Parathyroid adenoma (tissue), 2 donors: ENCODE data around the gene PBLD.
"Not testable (repeated sequence)": the region's sequence is repeated elsewhere in the genome, so short reads cannot be mapped to it uniquely, and the experiment has no call there.

Source experiments
- H2AFZ ChIP-seq: fragments of 300-600 bp; sonication (generic); one replicate; pipeline ENCODE4 v1.7.0; 2017; ENCODE audit warnings: antibody characterized with exemption, mild to moderate bottlenecking
- H3K27ac ChIP-seq: fragments of 300-600 bp; sonication (generic); one replicate; pipeline ENCODE4 v1.7.0; 2017
- H3K27me3 ChIP-seq: fragments of 300-600 bp; sonication (generic); one replicate; pipeline ENCODE4 v1.7.0; 2017; ENCODE audit warnings: low read length; ENCODE audit not compliant: control insufficient read depth, insufficient read depth
- H3K36me3 ChIP-seq: fragments of 300-600 bp; sonication (generic); one replicate; pipeline ENCODE4 v1.7.0; 2017; ENCODE audit warnings: low read length; ENCODE audit not compliant: control insufficient read depth, insufficient read depth
- H3K4me1 ChIP-seq: fragments of 300-600 bp; sonication (generic); one replicate; pipeline ENCODE4 v1.7.0; 2017; ENCODE audit warnings: control low read depth
- H3K4me2 ChIP-seq: fragments of 300-600 bp; sonication (generic); one replicate; pipeline ENCODE4 v1.7.0; 2017; ENCODE audit warnings: low read length
- H3K4me3 ChIP-seq: fragments of 300-600 bp; sonication (generic); one replicate; pipeline ENCODE4 v1.7.0; 2017; ENCODE audit warnings: low read depth, low read length
- H3K79me2 ChIP-seq: fragments of 300-600 bp; sonication (generic); one replicate; pipeline ENCODE4 v1.7.0; 2017; ENCODE audit warnings: control low read depth
- H3K9ac ChIP-seq: fragments of 300-600 bp; sonication (generic); one replicate; pipeline ENCODE4 v1.7.0; 2017; ENCODE audit warnings: mild to moderate bottlenecking
- H3K9me3 ChIP-seq: fragments of 300-600 bp; sonication (generic); one replicate; pipeline ENCODE4 v1.7.0; 2017; ENCODE audit warnings: low read length; ENCODE audit not compliant: control insufficient read depth
- TF ChIP-seq, protein P1 (sequence below): fragments of 300-600 bp; sonication (generic); IDR thresholded peaks from one replicate; pipeline ENCODE4 v1.7.0; 2017; ENCODE audit warnings: antibody characterized with exemption, mild to moderate bottlenecking
- donor health status: primary hyperparathyroidism.

PBLD gene

DNA sequence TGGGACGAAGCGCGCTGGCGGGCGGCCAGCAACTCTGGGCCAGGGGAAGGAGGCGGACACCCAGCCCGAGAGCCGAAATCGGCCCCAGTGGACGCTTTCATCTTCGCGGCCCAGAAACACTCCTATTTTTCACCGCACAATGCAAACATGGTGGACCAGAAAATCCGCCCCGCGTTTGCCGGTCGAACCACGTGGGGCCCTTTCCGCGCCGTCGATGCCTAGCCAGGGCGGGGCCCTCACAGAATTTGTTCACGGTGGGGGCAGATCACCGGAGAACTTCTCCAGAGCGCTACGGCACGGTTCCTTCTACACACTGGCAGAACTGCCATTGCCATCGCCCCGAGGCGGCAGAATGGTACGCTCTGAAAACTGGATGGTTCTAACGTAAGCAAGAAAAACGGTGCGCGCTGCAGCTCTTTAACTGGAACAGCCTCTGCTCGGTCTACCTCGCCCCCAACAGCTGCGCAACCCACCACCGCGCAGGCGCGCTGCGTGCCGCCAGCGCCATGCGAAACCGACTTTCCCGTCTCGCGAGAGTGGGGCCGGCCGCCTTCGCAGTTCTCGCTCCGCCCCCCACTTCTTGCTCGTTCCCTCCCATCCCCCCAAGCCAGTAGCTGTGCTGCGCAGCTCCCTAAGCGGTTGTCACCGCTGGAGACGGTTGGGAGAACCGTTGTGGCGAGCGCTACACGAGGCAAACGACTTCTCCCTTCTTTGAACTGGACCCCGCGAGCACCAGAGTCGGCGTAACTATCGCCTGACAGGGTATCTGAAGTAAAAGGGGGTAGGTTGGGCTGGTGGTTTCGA, 1.1 kb downstream of the PBLD start, which contains the start of gene HNRNPH3:
HNRNPH3 (plus strand) TSS at position 610 of the 804 bp plus-strand sequence. CDS start 5,158 bp downstream, outside the sequence.
- Histone ChIP-seq H3K27ac (peak within 1 kb of the TSS; percentile 98), H3K79me2 (peaks cover 31% of the 10 kb centered on the region), H3K4me2 (peak within 1 kb of the TSS; percentile 98), H3K9ac (peak within 1 kb of the TSS; percentile 98), H3K36me3 (no peaks in the 10 kb centered on the region), H3K4me3 (peak within 1 kb of the TSS; percentile 72), H3K9me3 (no peaks in the 10 kb centered on the region), H3K4me1 (peaks cover 6% of the 10 kb centered on the region), H2AFZ (peak within 1 kb of the TSS; percentile 92), H3K27me3 (no peaks in the 10 kb centered on the region)
- TF ChIP-seq, protein P1, sequence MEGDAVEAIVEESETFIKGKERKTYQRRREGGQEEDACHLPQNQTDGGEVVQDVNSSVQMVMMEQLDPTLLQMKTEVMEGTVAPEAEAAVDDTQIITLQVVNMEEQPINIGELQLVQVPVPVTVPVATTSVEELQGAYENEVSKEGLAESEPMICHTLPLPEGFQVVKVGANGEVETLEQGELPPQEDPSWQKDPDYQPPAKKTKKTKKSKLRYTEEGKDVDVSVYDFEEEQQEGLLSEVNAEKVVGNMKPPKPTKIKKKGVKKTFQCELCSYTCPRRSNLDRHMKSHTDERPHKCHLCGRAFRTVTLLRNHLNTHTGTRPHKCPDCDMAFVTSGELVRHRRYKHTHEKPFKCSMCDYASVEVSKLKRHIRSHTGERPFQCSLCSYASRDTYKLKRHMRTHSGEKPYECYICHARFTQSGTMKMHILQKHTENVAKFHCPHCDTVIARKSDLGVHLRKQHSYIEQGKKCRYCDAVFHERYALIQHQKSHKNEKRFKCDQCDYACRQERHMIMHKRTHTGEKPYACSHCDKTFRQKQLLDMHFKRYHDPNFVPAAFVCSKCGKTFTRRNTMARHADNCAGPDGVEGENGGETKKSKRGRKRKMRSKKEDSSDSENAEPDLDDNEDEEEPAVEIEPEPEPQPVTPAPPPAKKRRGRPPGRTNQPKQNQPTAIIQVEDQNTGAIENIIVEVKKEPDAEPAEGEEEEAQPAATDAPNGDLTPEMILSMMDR, result peak; percentile 6

DNA sequence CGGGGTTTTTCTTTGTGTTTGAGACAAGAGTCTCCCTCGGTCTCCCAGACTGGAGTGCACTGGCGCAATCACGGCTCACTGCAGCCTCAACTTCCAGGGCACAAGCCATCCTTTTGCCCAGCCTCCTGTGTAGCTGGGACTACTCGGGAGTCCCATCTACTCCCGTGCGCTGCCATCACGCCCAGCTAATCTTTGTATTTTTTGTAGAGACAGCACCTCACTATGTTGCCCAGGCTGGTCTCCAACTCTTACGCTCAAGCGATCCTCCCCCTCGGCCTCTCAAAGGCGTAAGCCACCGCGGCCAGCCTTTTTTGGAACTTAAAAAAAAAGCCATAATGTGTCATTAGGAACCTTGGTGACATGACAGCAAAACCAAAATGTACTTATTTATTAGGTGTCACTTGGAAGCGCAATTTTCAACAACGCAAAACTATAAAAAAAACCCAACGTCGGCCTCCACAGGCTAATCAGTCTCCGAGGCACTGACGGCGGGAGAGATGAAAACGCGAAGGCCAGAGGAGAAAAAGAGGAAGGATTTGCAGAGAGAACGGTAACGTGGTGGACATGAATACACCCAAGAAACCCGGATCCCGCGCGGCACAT, 1.8 kb downstream of the PBLD start:
- Histone ChIP-seq H3K4me3 (peak overlapping the region; percentile 72), H3K27me3 (no peaks in the 10 kb centered on the region), H2AFZ (peak overlapping the region; percentile 92), H3K4me2 (peak overlapping the region; percentile 98), H3K79me2 (peaks cover 26% of the 10 kb centered on the region), H3K9ac (peak overlapping the region; percentile 98), H3K9me3 (no peaks in the 10 kb centered on the region), H3K4me1 (peaks cover 3% of the 10 kb centered on the region), H3K27ac (peak overlapping the region; percentile 98), H3K36me3 (no peaks in the 10 kb centered on the region)
- TF ChIP-seq, protein P1, result no peak

DNA sequence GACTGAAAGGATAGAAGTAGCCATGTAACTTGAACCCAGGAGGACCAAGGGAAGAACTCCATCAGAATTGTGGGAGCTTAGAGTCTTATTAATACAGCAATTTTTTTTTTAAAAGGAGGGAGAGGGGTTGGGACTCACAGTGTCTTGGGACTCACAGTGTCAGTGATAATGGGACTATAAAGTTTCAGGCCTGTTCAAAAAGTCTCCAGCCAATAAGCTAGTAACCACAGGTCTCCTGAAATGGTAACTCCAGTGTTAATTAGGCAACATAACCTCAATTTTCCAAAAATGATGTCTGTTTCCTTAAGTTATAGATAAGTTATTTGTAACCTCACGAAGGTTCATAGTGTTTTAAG, 3.2 kb downstream of the PBLD start:
- Histone ChIP-seq H3K79me2 (peaks cover 21% of the 10 kb centered on the region), H3K36me3 (no peaks in the 10 kb centered on the region), H3K4me3 (no peak overlapping the region), H2AFZ (no peak overlapping the region), H3K4me2 (no peak overlapping the region), H3K9me3 (no peaks in the 10 kb centered on the region), H3K9ac (no peak overlapping the region), H3K4me1 (peaks cover 3% of the 10 kb centered on the region), H3K27ac (no peak overlapping the region), H3K27me3 (no peaks in the 10 kb centered on the region)
- TF ChIP-seq, protein P1, result no peak

DNA sequence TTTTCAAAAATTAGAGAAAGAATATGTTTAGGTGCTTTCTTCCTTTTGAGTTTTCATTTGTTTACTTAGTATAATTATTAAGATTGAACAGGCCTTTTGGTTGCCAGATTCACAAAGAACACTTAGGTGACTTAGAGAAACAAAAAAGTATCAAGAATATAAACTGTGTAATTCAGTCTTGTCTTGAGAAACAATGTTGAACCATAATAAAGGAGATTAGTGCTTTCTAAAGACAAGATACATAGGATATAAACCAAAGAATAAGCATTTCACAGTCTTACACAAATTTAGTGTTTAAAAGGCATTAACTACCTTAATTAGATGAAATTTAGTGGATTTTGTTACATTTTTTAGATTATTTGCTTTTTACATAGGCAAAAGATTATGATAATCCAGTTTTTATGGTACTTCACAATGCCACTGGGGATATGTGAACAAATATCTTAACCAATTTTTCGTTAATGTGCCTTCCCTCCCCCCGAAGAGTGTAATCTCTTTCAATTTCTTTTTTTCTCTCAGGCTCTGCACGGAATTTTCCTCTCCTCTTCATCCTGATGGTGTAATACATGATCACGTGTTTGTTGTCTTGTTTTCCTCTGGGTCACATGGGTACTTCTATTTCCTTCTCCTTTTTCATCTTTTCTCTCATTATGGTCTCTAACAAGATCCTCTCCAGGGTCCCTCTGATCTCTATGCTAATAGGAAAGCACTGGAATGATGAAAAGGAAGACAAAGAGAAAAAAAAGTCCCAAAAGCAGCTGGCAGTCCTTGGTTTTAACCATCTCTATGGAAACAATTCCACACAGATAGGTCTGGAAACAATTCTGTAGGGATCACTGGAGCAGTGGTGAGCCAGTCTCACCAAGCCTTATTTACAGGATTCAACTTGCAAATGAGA, 4.6 kb downstream of the PBLD start:
- Histone ChIP-seq H3K4me1 (peaks cover 3% of the 10 kb centered on the region), H3K4me2 (peak overlapping the region; percentile 7), H3K9ac (no peak overlapping the region), H3K9me3 (no peaks in the 10 kb centered on the region), H3K36me3 (no peaks in the 10 kb centered on the region), H3K79me2 (peaks cover 7% of the 10 kb centered on the region), H2AFZ (peak overlapping the region; percentile 47), H3K4me3 (peak overlapping the region; percentile 6), H3K27me3 (no peaks in the 10 kb centered on the region), H3K27ac (peak overlapping the region; percentile 51)
- TF ChIP-seq, protein P1, result no peak

DNA sequence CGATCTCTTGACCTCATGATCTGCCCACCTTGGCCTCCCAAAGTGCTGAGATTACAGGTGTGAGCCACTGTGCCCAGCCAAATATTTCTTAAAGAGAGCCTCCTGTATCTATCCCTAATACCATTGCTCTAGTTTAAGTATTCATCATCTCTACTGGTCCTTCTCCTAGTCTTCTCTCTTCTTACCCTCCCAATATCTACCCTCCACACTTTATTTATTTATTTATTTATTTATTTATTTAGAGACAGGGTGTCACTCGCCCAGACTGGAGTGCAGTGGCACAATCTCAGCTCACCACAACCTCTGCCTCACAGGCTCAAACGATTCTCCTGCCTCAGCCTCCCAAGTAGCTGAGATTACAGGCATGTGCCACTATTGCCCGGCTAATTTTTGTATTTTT, 8.3 kb downstream of the PBLD start:
- not testable (repeated sequence) for H3K27me3 ChIP-seq, H3K4me2 ChIP-seq, H3K36me3 ChIP-seq, H3K9me3 ChIP-seq, H2AFZ ChIP-seq, H3K4me1 ChIP-seq, H3K27ac ChIP-seq, H3K4me3 ChIP-seq, H3K79me2 ChIP-seq, H3K9ac ChIP-seq
